ENCODE data around the gene GLRB.

- TF ChIP-seq EP300 (IDR thresholded peaks at IDR 0.05; ENCODE audit: low read depth) (no peak), CTCF (IDR thresholded peaks at IDR 0.05) (no peak), POLR2A (IDR thresholded peaks at IDR 0.05) (no peak), POLR2AphosphoS5 (IDR thresholded peaks at IDR 0.05) (no peak)
Measured at GRCh38 chr4:157196046-157196445, 120.1 kb downstream of the GLRB start.
